ENCODE measurements around the gene ZNF688. TPM values are rescaled to one million over a fixed set of nuclear protein-coding genes. Genes with fewer than 3 reads are reported as not detected.
"Not testable (repeated sequence)": the region's sequence is repeated elsewhere in the genome, so short reads cannot be mapped to it uniquely, and the experiment has no call there.

ZNF688 gene
- polyA plus RNA-seq (ENCODE audit: insufficient read length in 12 of 12) = 10 to 100 TPM in 4 of 12 donors, 1 to 10 TPM in 7, not detected in 1; 5.1 to 14.9 (median 8.7) TPM
- long read RNA-seq, donor 1, partial matches to known transcripts = 11 of 18 reads
- long read RNA-seq, donor 1, other reads (novel, unspliced or antisense) = 0 of 18 reads
- long read RNA-seq, donor 2, partial matches to known transcripts = 0 of 5 reads
- long read RNA-seq, donor 2, other reads (novel, unspliced or antisense) = 0 of 5 reads
- long read RNA-seq, donor 3, transcript ZNF688-201 (3 exons, 2,506 nt) = major isoform, 6 of 6 reads
- long read RNA-seq, donor 3, partial matches to known transcripts = 0 of 6 reads
- long read RNA-seq, donor 3, other reads (novel, unspliced or antisense) = 0 of 6 reads
- long read RNA-seq, donor 4, partial matches to known transcripts = 0 of 2 reads
- long read RNA-seq, donor 4, other reads (novel, unspliced or antisense) = 0 of 2 reads
- long read RNA-seq, donor 5, transcript ZNF688-201 (3 exons, 2,506 nt) = major isoform, 7 of 8 reads
- long read RNA-seq, donor 5, partial matches to known transcripts = 0 of 8 reads
- long read RNA-seq, donor 5, other reads (novel, unspliced or antisense) = 0 of 8 reads
- long read RNA-seq, donor 6, partial matches to known transcripts = 0 of 4 reads
- long read RNA-seq, donor 6, other reads (novel, unspliced or antisense) = 0 of 4 reads
- long read RNA-seq, donor 7, partial matches to known transcripts = 0 of 1 reads
- long read RNA-seq, donor 7, other reads (novel, unspliced or antisense) = 0 of 1 reads
- long read RNA-seq, donor 8, partial matches to known transcripts = 0 of 7 reads
- long read RNA-seq, donor 8, other reads (novel, unspliced or antisense) = 0 of 7 reads
- long read RNA-seq, donor 9, partial matches to known transcripts = 0 of 5 reads
- long read RNA-seq, donor 9, other reads (novel, unspliced or antisense) = 0 of 5 reads
- long read RNA-seq, donor 10, partial matches to known transcripts = 0 of 4 reads
- long read RNA-seq, donor 10, other reads (novel, unspliced or antisense) = 0 of 4 reads
- long read RNA-seq, donor 11, transcript ZNF688-201 (3 exons, 2,506 nt) = major isoform, 6 of 7 reads
- long read RNA-seq, donor 11, partial matches to known transcripts = 0 of 7 reads
- long read RNA-seq, donor 11, other reads (novel, unspliced or antisense) = 0 of 7 reads

DNA sequence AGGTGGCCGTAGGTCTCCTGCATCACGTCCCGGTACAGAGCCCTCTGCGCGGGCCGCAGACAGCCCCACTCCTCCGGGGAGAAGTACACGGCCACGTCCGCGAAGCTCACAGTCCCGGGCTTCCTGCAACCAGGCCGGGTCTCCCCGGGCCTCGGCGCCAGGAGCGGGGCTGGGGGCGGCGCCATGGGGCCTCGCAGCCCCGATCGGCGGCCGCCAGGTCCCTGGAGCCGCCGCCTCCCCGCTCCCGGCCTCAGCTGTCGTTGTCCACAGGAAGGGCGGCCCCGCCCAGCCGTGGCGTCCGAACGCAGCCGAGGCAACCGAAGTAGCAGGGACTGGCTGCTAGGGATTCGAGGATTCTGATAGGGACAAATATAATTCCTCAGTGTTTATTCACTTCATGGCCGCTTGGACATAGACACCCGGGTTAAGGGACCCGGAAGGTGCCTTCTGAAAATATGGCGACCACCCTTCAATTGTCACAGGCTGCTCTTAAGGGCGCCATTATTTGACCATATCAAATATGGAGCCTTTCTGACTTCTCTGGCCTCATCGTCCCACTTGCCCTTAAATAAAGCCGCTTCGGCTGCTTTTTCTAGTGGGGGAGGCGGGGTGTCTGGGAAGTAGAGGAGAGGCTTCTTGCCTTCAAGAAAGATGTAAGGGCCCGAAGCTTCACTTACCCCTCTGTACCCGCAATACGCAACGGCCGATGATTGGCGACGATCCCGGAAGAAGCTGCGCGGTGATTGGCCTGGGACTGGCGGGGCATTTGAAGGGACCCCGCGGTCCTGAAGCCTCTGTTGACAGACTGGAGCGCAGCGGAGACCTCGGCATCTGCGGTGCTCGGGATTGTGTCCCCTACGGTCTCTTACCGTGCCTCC is at the start of gene ZNF688:
Gene ZNF688 (minus strand): TSS at position 270 of the 878 bp plus-strand sequence. CDS start 85 bp downstream, at position 185.
- peak; percentile 97 for DNase-seq

DNA sequence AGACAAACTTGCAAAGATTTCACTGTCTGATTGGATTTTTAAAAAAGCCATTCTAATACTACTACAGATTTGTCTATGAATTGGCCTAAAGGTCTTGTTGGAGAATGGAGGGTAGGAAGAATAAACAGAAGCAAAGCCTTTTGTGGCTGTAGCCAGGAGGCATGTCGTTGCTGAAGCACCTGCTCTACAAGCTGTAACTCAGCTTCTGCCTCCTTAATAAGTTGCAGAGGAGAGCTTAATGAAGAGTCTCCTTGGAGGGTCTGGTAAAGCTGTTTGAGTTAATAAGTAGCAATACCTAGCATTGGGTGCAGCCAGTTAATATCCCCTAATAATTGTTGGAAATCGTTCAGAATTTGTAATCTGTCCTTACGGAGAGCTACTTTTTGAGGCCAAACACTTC is 48.7 kb upstream of the ZNF688 start:
- DNase-seq = no peak

GRCh38 chr16:30619638-30620037 is 48.1 kb upstream of the ZNF688 start:
- DNase-seq = no peak

- no peak for DNase-seq
Observed at GRCh38 chr16:30619202-30619601, 47.7 kb upstream of the ZNF688 start.

DNA sequence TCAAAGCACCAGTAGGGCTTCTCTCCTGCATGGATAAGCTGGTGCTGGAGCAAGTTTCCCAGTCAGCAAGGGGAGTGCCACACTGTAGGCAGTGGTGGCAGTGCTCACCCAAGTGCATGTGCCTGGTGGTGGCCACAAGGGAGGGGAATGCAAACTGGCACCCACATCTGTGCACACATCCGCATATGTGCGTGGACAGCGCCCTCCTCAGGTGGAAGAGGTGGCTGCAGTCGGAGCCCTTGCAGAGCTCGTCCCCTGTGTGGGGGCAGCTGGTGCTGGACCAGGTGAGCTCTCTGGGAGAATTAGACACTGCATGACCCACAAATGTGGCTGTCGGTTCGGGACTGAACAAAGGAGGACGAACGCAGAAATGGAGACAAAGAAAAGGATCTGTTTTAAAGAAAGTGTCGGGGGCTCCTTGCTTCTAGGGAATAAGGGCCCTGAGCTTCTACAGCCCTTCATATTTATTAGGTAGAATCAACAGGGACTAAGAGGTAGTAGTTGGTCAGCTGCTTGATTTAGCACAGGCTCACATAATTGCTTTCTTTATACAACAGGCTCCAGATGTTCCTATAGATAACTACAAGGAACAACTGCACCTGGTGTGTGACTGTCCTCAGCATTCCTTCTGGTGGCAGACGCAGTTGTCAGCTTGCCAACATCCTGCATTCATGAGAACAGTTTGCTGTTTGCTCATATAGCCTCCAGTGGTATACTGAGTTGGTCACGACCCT is 44.0 kb upstream of the ZNF688 start:
- no peak for DNase-seq

DNA sequence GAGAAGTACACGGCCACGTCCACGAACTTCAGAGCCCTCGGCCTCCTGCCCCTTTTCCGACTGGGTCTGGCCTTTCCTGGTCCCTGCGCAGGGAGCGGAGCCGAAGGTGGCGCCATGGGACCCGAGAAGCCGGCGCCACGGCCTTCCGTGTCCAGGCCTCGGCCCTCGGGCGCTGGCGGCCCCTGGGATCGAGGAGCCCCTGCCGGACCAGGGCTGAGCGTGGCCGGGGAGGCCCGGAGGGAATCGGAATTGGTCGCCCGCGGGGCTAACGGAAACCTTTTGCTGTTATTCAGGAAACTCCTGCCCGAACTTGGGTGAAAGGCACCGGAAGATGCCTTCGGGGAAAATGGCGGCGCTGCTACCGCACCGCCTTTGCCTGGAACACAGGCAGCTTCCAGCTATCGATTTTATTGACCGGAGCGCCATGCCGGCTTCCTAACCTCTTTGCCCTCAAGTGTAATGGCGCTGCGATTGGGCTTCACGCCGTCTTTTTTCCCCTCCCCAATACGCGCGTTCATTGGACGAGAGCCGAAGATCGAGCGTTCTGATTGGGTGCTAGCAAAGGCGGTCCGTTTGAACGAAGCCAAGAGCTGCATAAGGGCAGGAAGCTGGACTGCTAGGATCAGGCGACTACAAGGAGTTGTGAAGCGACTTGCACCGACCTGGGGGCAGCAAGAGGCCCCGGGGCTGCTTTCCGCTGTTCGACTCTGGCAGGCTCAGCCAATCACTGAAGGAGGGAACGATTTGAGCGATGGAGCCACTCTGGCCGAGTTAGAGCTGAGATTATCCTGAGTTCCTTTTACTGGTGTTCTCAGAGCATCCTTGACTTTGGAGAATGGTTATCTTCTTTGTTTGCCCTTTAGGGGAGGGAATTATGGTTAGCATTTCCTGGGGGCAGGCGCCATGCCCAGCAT is 38.7 kb upstream of the ZNF688 start, which contains the start of gene ZNF689:
Gene ZNF689 (minus strand): TSS at position 464 of the 914 bp plus-strand sequence. CDS start 348 bp downstream, at position 116.
- DNase-seq = peak; percentile 99

DNA sequence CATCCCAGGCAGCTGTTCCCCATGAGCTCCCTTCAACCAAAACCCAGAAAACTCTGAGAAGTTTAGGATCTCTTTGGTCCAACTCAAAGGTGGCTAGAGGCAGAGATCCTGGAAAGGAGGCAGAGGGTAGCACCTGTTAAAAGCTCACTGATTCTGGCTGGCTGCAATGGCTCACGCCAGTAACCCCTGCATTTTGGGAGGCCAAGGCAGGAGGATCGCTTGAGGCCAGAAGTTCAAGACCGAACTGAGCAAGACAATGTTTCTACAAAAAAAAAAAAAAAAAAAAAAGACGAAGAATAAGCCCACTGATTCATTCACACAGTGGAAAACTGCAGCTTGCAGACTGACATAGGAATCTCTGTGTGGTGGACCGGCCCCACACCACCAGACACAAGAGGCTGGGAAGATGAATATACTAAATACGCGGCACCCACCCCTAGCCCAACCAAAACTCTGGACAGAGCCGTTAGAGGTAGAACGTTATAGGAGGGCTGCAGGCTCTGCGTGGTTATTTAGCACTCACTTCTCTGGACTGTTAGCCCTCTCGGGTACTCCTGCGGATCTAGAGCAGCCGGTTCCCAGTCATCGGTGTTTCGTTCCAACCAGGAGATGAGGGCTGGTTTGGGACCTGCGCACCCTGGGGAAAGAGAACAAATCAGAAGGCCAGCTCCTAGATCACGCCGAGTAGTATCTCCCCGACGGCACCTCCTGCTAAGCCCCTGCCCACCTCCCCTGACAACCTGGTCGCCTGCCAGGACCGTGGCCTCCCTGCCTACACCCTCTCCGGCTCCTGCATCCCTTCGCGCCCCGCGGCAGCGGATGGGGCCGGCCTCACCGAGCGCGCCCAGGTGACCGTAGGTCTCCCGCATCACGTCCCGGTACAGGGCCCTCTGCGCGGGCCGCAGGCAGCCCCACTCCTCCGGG is 37.8 kb upstream of the ZNF688 start:
- DNase-seq = peak; percentile 49

- no peak for DNase-seq
Observed at GRCh38 chr16:30606004-30606403, 34.5 kb upstream of the ZNF688 start.

DNA sequence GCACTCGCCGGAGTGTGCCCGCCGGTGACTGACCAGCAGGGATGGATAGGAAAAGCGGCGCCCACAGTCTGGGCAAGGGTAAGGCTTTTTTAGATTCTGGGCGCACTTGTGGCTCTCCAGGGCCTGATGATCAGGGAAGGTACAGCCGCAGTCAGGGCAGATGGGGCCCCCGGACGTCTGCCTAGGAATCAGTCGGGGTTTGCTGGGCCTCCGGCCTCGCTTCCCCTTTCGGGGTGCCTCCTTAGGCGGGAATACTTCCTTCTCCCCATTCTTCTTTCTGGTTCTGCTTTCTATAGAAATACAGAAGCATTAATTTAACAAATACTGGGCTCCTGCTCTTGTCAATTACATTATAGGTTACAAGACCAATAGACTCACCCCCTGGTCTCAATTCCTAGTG is 33.6 kb upstream of the ZNF688 start:
- DNase-seq = no peak

DNA sequence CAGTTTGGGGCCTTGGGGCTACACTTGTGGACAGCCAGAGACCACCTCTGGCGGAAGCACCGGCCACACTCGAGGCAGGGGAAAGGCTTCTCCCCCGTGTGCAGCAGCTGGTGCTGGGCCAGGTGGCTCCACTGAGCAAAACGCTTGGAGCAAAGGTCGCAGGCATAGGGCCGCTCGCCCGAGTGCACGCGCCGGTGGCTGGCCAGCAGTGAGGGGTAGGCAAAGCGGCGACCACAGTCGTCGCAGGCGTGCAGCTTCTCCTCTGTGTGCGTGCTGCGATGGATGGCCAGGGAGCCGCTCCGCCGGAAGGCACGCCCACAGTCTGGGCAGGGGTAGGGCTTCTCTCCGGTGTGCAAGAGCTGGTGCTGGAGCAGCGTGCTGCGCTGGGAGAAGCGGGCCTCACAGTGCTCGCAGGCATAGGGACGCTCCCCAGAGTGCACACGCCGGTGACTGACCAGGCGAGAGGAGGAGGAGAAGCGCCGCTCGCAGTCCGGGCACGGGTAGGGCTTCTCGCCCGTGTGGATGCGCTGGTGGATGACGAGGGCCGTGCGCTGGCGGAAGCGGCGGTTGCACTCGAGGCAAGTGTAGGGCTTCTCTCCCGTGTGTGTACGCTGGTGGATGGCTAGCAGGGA is 32.9 kb upstream of the ZNF688 start:
- DNase-seq = no peak

GRCh38 chr16:30603945-30604315 is 32.4 kb upstream of the ZNF688 start:
- DNase-seq = no peak

GRCh38 chr16:30602616-30603277 is 31.2 kb upstream of the ZNF688 start:
- DNase-seq = peak; percentile 33

DNA sequence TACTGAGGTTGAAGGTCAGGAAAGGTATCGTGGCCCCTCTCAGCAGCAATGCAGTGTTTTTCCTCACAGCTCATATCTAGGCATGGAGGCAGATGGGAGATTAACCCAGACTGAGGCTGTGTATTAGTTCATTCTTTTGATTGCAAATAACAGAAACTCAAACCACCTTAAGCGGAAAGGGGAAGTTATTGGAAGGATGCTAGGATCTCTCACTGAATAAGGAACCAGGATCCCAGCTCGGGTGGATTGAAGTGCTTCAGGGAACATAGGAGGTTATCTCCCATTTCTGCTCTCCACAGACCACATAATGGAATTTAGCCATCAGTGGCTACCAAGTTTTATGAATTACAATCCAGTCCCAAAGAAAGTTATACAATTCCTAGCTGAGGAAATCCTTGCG is 30.5 kb upstream of the ZNF688 start:
- no peak for DNase-seq

- DNase-seq = no peak
Observed at GRCh38 chr16:30600929-30601328, 29.4 kb upstream of the ZNF688 start.

DNA sequence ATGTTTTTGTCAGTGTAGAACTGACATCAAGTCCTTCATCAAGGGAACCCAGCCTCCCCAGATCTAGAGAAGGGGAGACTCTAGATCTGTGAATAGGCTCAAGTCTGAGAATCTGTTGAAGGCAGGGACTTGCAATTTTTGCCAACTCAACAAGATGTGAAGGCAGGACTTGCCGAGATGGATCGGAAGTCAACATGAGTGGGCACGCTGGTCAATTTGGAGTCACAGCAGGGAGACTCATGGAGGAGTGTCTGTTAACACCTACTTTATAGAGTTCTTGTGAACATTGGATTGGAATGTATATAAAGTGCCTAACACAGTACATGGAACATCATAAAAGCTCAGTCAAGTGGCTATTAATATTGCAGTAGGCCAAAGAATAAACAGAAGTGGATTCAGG is 28.7 kb upstream of the ZNF688 start:
- no peak for DNase-seq

- no peak for DNase-seq
Observed at GRCh38 chr16:30592871-30593270, 21.4 kb upstream of the ZNF688 start.

GRCh38 chr16:30590869-30591268 is 19.4 kb upstream of the ZNF688 start:
- DNase-seq = not testable (repeated sequence)

All from muscle of arm (tissue), 14 donors.